ENCODE results near the gene PDE4D.
A peak's percentile ranks its signal among the peaks of the same experiment; 100 is the strongest.

DNA sequence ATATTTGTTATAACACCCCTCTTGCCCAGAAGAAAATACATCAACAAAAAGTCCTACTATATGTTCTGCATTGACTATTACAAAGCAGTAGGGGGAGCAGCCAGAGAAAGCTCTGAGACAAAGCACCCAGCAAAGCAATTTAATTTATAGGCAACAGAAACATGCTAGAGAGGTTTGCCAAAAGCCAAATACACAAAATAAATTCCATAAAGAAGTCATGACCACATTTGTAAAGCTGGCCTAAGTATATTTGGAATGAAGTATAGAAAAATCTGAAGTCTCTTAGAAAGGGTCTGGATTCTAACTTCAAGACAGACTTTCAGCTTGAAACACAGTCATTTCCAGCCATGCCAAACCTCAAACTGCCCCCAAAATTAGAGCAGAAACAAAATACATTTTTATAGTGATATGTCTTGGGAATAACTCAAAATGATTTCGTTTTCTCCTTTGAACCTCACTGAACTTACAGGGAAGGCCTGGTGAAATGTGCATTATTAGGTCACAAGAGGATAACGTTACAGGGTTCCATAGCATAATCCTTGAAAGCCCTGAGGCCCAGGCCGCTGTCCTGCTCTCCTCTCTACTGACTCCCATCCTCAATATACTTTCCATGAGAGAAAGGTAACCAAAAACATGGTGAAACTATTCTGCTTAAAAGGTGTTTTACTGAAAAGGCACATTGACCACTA is 858.9 kb downstream of the PDE4D start:
- TF ChIP-seq, protein P1, sequence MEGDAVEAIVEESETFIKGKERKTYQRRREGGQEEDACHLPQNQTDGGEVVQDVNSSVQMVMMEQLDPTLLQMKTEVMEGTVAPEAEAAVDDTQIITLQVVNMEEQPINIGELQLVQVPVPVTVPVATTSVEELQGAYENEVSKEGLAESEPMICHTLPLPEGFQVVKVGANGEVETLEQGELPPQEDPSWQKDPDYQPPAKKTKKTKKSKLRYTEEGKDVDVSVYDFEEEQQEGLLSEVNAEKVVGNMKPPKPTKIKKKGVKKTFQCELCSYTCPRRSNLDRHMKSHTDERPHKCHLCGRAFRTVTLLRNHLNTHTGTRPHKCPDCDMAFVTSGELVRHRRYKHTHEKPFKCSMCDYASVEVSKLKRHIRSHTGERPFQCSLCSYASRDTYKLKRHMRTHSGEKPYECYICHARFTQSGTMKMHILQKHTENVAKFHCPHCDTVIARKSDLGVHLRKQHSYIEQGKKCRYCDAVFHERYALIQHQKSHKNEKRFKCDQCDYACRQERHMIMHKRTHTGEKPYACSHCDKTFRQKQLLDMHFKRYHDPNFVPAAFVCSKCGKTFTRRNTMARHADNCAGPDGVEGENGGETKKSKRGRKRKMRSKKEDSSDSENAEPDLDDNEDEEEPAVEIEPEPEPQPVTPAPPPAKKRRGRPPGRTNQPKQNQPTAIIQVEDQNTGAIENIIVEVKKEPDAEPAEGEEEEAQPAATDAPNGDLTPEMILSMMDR (IDR thresholded peaks at IDR 0.05), result peak; percentile 17 to 50 (median 38)
- TF ChIP-seq POLR2A (IDR thresholded peaks at IDR 0.05), result no peak
